Fibroblast of lung (primary cell): ENCODE results near the gene TRAF4. TPM values are rescaled to one million over a fixed set of nuclear protein-coding genes. Genes with fewer than 3 reads are reported as not detected.

Experiments used
- DNase-seq, 2 donors: peaks; one replicate each; pipeline versions ENCODE4 v3.0.0 to v3.0.0-alpha.2; 2010; ENCODE audit warnings: low read depth in 2 of 2
- H2AFZ ChIP-seq: 2 replicates; pipeline ENCODE4 v1.5.1; 2012; ENCODE audit warnings: low read length, control low read depth, inconsistent platforms
- H3K27ac ChIP-seq: 2 replicates; pipeline ENCODE4 v1.5.1; 2011; ENCODE audit warnings: low read length, control low read depth; ENCODE audit not compliant: insufficient read depth
- H3K27me3 ChIP-seq: 2 replicates; pipeline ENCODE4 v1.5.1; 2011; ENCODE audit warnings: mild to moderate bottlenecking, low read length; ENCODE audit not compliant: control insufficient read depth, insufficient read depth
- H3K36me3 ChIP-seq: 2 replicates; pipeline ENCODE4 v1.5.1; 2011; ENCODE audit warnings: low read length; ENCODE audit not compliant: control insufficient read depth, insufficient read depth
- H3K4me1 ChIP-seq: 2 replicates; pipeline ENCODE4 v1.5.1; 2011; ENCODE audit warnings: low read length; ENCODE audit not compliant: control insufficient read depth, insufficient read depth; ENCODE audit errors: extremely low read depth
- H3K4me2 ChIP-seq: 2 replicates; pipeline ENCODE4 v1.5.1; 2011; ENCODE audit warnings: low read length, control low read depth; ENCODE audit not compliant: insufficient read depth; ENCODE audit errors: extremely low read depth
- H3K4me3 ChIP-seq, 4 experiments: fragments of 200-600 bp in 1 of 4; sonication (generic) in 1 of 4; replicated peaks in 1 of 4; 2 replicates each; pipeline ENCODE4 v1.5.1; 2011 to 2016; ENCODE audit warnings: low read length in 4 of 4, low read depth in 3 of 4, mild to moderate bottlenecking in 3 of 4, control low read depth in 2 of 4, inconsistent platforms in 1 of 4, mixed read lengths in 1 of 4; ENCODE audit not compliant: insufficient read depth in 1 of 4; ENCODE audit errors: control extremely low read depth in 1 of 4
- H3K79me2 ChIP-seq: 2 replicates; pipeline ENCODE4 v1.5.1; 2012; ENCODE audit warnings: mild to moderate bottlenecking, low read length, inconsistent platforms; ENCODE audit not compliant: control insufficient read depth, insufficient read depth
- H3K9ac ChIP-seq: 2 replicates; pipeline ENCODE4 v1.5.1; 2011; ENCODE audit warnings: mild to moderate bottlenecking, low read length, control low read depth; ENCODE audit not compliant: insufficient read depth
- H3K9me3 ChIP-seq: 2 replicates; pipeline ENCODE4 v1.5.1; 2012; ENCODE audit warnings: low read depth, low read length; ENCODE audit not compliant: control insufficient read depth, insufficient read depth
- H4K20me1 ChIP-seq: 2 replicates; pipeline ENCODE4 v1.5.1; 2011; ENCODE audit warnings: low read length; ENCODE audit not compliant: control insufficient read depth, insufficient read depth; ENCODE audit errors: extremely low read depth
- CTCF ChIP-seq, 2 donors: IDR thresholded peaks in 1 of 2; conservative IDR thresholded peaks in 1 of 2; 1 replicate in 1 of 2; 2 replicates in 1 of 2; pipeline ENCODE4 v1.5.1; 2011 to 2012; ENCODE audit warnings: low read length in 2 of 2, control low read depth in 1 of 2, inconsistent platforms in 1 of 2, low read depth in 1 of 2, mild to moderate bottlenecking in 1 of 2
- EZH2 ChIP-seq: IDR thresholded peaks from 2 replicates; pipeline ENCODE4 v1.5.1; 2012; ENCODE audit warnings: low read length, control low read depth, mild to moderate bottlenecking; ENCODE audit errors: missing control alignments
- polyA plus RNA-seq, 2 donors: library from polyadenylated mRNA; depleted of rRNA in 1 of 2; stranded (reverse) in 1 of 2; unstranded in 1 of 2; fragments of >200 nt; gene quantifications; 2 replicates each; pipeline ENCODE4 v1.2.1, GENCODE V29; 2011 to 2012; ENCODE audit warnings: missing spikeins in 1 of 2
- total RNA-seq: library from RNA; depleted of rRNA; stranded (reverse); fragments of >200 nt; gene quantifications from 2 replicates; pipeline ENCODE4 v1.2.1, GENCODE V29; 2014

Gene TRAF4
- total and polyA plus RNA-seq, 2 donors (not counting 1 experiment from before 2014, with no cell fraction given), result 17.5 to 28.7 TPM

- TF ChIP-seq EZH2 (no peak), CTCF (conservative IDR thresholded peaks at IDR 0.05 in 1 of 2, IDR thresholded peaks at IDR 0.05 in 1 of 2; ENCODE audit: low read depth in 1 of 2, low read length in 2 of 2) (no peak)
- H3K27me3 ChIP-seq, result no peaks in the 10 kb centered on the region
- peaks cover 15% of the 10 kb centered on the region for H3K79me2 ChIP-seq
- DNase-seq, result no peak
- no peak overlapping the region for H3K4me3 ChIP-seq
- H3K36me3 ChIP-seq, result no peaks in the 10 kb centered on the region
- no peaks in the 10 kb centered on the region for H4K20me1 ChIP-seq
- no peak overlapping the region for H3K4me2 ChIP-seq
- no peak overlapping the region for H2AFZ ChIP-seq
- no peak overlapping the region for H3K27ac ChIP-seq
- H3K9me3 ChIP-seq, result no peaks in the 10 kb centered on the region
- H3K4me1 ChIP-seq, result peaks cover 2% of the 10 kb centered on the region
- H3K9ac ChIP-seq, result no peak overlapping the region
Measured at GRCh38 chr17:28740406-28741357, 3.1 kb upstream of the TRAF4 start.

GRCh38 chr17:28741358-28742349 is 2.2 kb upstream of the TRAF4 start:
- Histone ChIP-seq H3K4me1 (peaks cover 9% of the 10 kb centered on the region), H3K79me2 (peaks cover 24% of the 10 kb centered on the region), H3K9ac (no peak overlapping the region), H3K9me3 (no peaks in the 10 kb centered on the region), H3K4me2 (no peak overlapping the region), H2AFZ (no peak overlapping the region), H3K27ac (no peak overlapping the region), H3K36me3 (no peaks in the 10 kb centered on the region), H3K27me3 (no peaks in the 10 kb centered on the region), H4K20me1 (no peaks in the 10 kb centered on the region), H3K4me3 (no peak overlapping the region)
- no peak for DNase-seq
- TF ChIP-seq EZH2, result no peak
- no peak for TF ChIP-seq CTCF (conservative IDR thresholded peaks at IDR 0.05 in 1 of 2, IDR thresholded peaks at IDR 0.05 in 1 of 2; ENCODE audit: low read depth in 1 of 2, low read length in 2 of 2)
